HEK293 (cell line): ENCODE measurements around the gene CDHR1.

ENCODE experiments used
- CTCF ChIA-PET: fragments of 350-600 bp; formaldehyde crosslinking; extraction: SDS; loops from one replicate; lab custom pipeline; 2021; ENCODE audit warnings: antibody characterized with exemption; lab: Yijun Ruan, JAX
- POLR2A ChIA-PET: fragments of 300-600 bp; formaldehyde crosslinking; extraction: SDS; loops from one replicate; lab custom pipeline; 2020; ENCODE audit warnings: antibody characterized with exemption, inconsistent platforms; lab: Yijun Ruan, JAX
- H3K27ac ChIP-seq: fragments of 200-500 bp; sonication (Bioruptor generic); 2 replicates; pipeline ENCODE4 v1.5.1; 2014; ENCODE audit warnings: low read depth, low read length, control low read depth, inconsistent platforms; ENCODE audit errors: extremely low read depth
- H3K36me3 ChIP-seq, 2 experiments: fragments of 200-500 bp in 1 of 2; sonication (Bioruptor generic) in 1 of 2; 1 replicate in 1 of 2; 2 replicates in 1 of 2; pipeline ENCODE4 v1.5.1; 2014 to 2017; ENCODE audit warnings: inconsistent platforms in 2 of 2, low read length in 2 of 2; ENCODE audit not compliant: control insufficient read depth in 2 of 2, insufficient read depth in 1 of 2
- H3K4me1 ChIP-seq: fragments of 200-500 bp; sonication (Bioruptor generic); 2 replicates; pipeline ENCODE4 v1.5.1; 2014; ENCODE audit warnings: mild to moderate bottlenecking, low read length, inconsistent platforms; ENCODE audit not compliant: control insufficient read depth, insufficient read depth
- H3K4me3 ChIP-seq: 2 replicates; pipeline ENCODE4 v1.5.1; 2011; ENCODE audit warnings: low read depth, mild to moderate bottlenecking, control low read depth, low read length, moderate library complexity
- H3K9me3 ChIP-seq: fragments of 200-500 bp; sonication (Bioruptor generic); 2 replicates; pipeline ENCODE4 v1.5.1; 2014; ENCODE audit warnings: low read depth, low read length, inconsistent platforms; ENCODE audit not compliant: control insufficient read depth, insufficient read depth
- FEZF1 ChIP-seq: fragments of 450-650 bp; formaldehyde crosslinking; IDR thresholded peaks from 2 replicates; pipeline ENCODE4 v1.5.1; 2016; ENCODE audit warnings: missing biosample characterization, missing genetic modification characterization
- GLI2 ChIP-seq: fragments of 450-650 bp; formaldehyde crosslinking; IDR thresholded peaks from 2 replicates; pipeline ENCODE4; 2017; ENCODE audit warnings: missing biosample characterization, missing genetic modification characterization, low read depth, borderline replicate concordance
- HOXA7 ChIP-seq: sonication (generic); formaldehyde crosslinking; IDR thresholded peaks from 2 replicates; pipeline ENCODE4 v1.8.1; 2022; ENCODE audit warnings: missing genetic modification reagents, borderline replicate concordance
- HOXC10 ChIP-seq: sonication (generic); formaldehyde crosslinking; IDR thresholded peaks from 2 replicates; pipeline ENCODE4 v1.8.1; 2023; ENCODE audit warnings: mild to moderate bottlenecking, missing genetic modification reagents
- KLF7 ChIP-seq: fragments of 450-650 bp; formaldehyde crosslinking; IDR thresholded peaks from 2 replicates; pipeline ENCODE4 v1.5.1; 2016; ENCODE audit warnings: missing biosample characterization, missing genetic modification characterization, borderline replicate concordance
- PBX3 ChIP-seq: sonication (generic); formaldehyde crosslinking; IDR thresholded peaks from 2 replicates; pipeline ENCODE4 v1.8.1; 2022; ENCODE audit warnings: mild to moderate bottlenecking, moderate library complexity, missing genetic modification reagents
- PRDM1 ChIP-seq: fragments of 450-650 bp; formaldehyde crosslinking; IDR thresholded peaks from 2 replicates; pipeline ENCODE4; 2016; ENCODE audit warnings: missing biosample characterization, missing genetic modification characterization
- SALL2 ChIP-seq: fragments of 450-650 bp; formaldehyde crosslinking; IDR thresholded peaks from 2 replicates; pipeline ENCODE4 v1.5.0; 2017; ENCODE audit warnings: missing biosample characterization, mild to moderate bottlenecking, missing genetic modification characterization, borderline replicate concordance
- SETDB1 ChIP-seq: IDR thresholded peaks from one replicate; pipeline ENCODE4 v1.6.1; 2017; ENCODE audit warnings: mild to moderate bottlenecking, low read length, moderate library complexity, mixed read lengths; ENCODE audit not compliant: insufficient read length
- SP2 ChIP-seq: fragments of 450-650 bp; formaldehyde crosslinking; IDR thresholded peaks from 2 replicates; pipeline ENCODE4 v1.5.1; 2016; ENCODE audit warnings: missing biosample characterization, missing genetic modification characterization
- ZBTB17 ChIP-seq: fragments of 450-650 bp; formaldehyde crosslinking; IDR thresholded peaks from 2 replicates; pipeline ENCODE4 v1.5.1; 2016; ENCODE audit warnings: missing biosample characterization, missing genetic modification characterization
- ZIC2 ChIP-seq: fragments of 450-650 bp; formaldehyde crosslinking; IDR thresholded peaks from 2 replicates; pipeline ENCODE4 v1.5.1; 2016; ENCODE audit warnings: missing biosample characterization, missing genetic modification characterization
- ZNF169 ChIP-seq: fragments of 450-650 bp; formaldehyde crosslinking; IDR thresholded peaks from 2 replicates; pipeline ENCODE4 v1.5.1; 2016; ENCODE audit warnings: missing biosample characterization, missing genetic modification characterization
- ZNF221 ChIP-seq: fragments of 450-650 bp; formaldehyde crosslinking; IDR thresholded peaks from 2 replicates; pipeline ENCODE4 v1.5.1; 2017; ENCODE audit warnings: missing biosample characterization, missing genetic modification characterization, borderline replicate concordance
- ZNF248 ChIP-seq: fragments of 450-650 bp; formaldehyde crosslinking; IDR thresholded peaks from 2 replicates; pipeline ENCODE4 v1.5.1; 2017; ENCODE audit warnings: missing biosample characterization, missing genetic modification characterization
- ZNF266 ChIP-seq: fragments of 450-650 bp; formaldehyde crosslinking; IDR thresholded peaks from 2 replicates; pipeline ENCODE4 v1.5.1; 2016; ENCODE audit warnings: missing biosample characterization, missing genetic modification characterization, low read depth
- ZNF324 ChIP-seq: fragments of 450-650 bp; formaldehyde crosslinking; IDR thresholded peaks from 2 replicates; pipeline ENCODE4 v1.5.1; 2016; ENCODE audit warnings: missing biosample characterization, missing genetic modification characterization
- ZNF449 ChIP-seq: fragments of 450-650 bp; formaldehyde crosslinking; IDR thresholded peaks from 2 replicates; pipeline ENCODE4 v1.5.1; 2017; ENCODE audit warnings: missing biosample characterization, mild to moderate bottlenecking, missing genetic modification characterization, moderate library complexity
- ZNF518A ChIP-seq: fragments of 450-650 bp; formaldehyde crosslinking; conservative IDR thresholded peaks from 2 replicates; pipeline ENCODE4 v1.5.1; 2016; ENCODE audit warnings: low read depth, missing biosample characterization, missing genetic modification characterization
- ZNF544 ChIP-seq: fragments of 450-650 bp; formaldehyde crosslinking; IDR thresholded peaks from 2 replicates; pipeline ENCODE4 v1.5.0; 2017; ENCODE audit warnings: missing biosample characterization, missing genetic modification characterization
- ZNF626 ChIP-seq: fragments of 450-650 bp; sonication (Bioruptor Pico); formaldehyde crosslinking; IDR thresholded peaks from 2 replicates; pipeline ENCODE4 v1.5.1; 2018; ENCODE audit warnings: missing biosample characterization, missing genetic modification characterization, inconsistent platforms
- ZNF747 ChIP-seq: fragments of 450-650 bp; formaldehyde crosslinking; IDR thresholded peaks from 2 replicates; pipeline ENCODE4 v1.5.1; 2016; ENCODE audit warnings: missing biosample characterization, missing genetic modification characterization
- ZNF776 ChIP-seq: fragments of 450-650 bp; formaldehyde crosslinking; IDR thresholded peaks from 2 replicates; pipeline ENCODE4 v1.5.0; 2017; ENCODE audit warnings: missing biosample characterization, missing genetic modification characterization, borderline replicate concordance
- ZNF792 ChIP-seq: fragments of 450-650 bp; formaldehyde crosslinking; IDR thresholded peaks from 2 replicates; pipeline ENCODE4 v1.5.1; 2016; ENCODE audit warnings: missing biosample characterization, missing genetic modification characterization
- ZSCAN16 ChIP-seq: fragments of 450-650 bp; formaldehyde crosslinking; IDR thresholded peaks from 2 replicates; pipeline ENCODE4 v1.5.1; 2016; ENCODE audit warnings: missing biosample characterization, missing genetic modification characterization

The CDHR1 gene

GRCh38 chr10:84172467-84173356 lies 21.6 kb upstream of the CDHR1 start:
- Histone ChIP-seq H3K4me1 (no peaks in the 10 kb centered on the region), H3K4me3 (no peak overlapping the region), H3K27ac (no peak overlapping the region), H3K9me3 (no peaks in the 10 kb centered on the region), H3K36me3 (no peaks in the 10 kb centered on the region)
- TF ChIP-seq HOXC10 (CRISPR knock-in tag) = no peak
- TF ChIP-seq SETDB1 = no peak
- no peak for TF ChIP-seq ZIC2 (tag by site-specific recombination)
- no peak for TF ChIP-seq ZNF324
- TF ChIP-seq ZNF248 (tag by site-specific recombination) = no peak
- no peak for TF ChIP-seq ZNF449 (tag by site-specific recombination)
- no peak for TF ChIP-seq PRDM1 (tag by site-specific recombination)
- TF ChIP-seq ZNF518A = no peak
- TF ChIP-seq KLF7 (tag by site-specific recombination) = no peak
- no peak for TF ChIP-seq ZNF169 (tag by site-specific recombination)
- TF ChIP-seq PBX3 = no peak
- no peak for TF ChIP-seq SALL2 (tag by site-specific recombination)
- POLR2A ChIA-PET = no interaction called here
- CTCF ChIA-PET = no interaction called here

GRCh38 chr10:84173501-84173929 lies 20.8 kb upstream of the CDHR1 start, which contains the start of gene GPR15LG:
Gene GPR15LG (plus strand): TSS chr10:84173801. CDS start chr10:84173852, 51 bp downstream.
- ChIA-PET CTCF (interaction anchor here (0.5 to 0.7 kb wide), 2 partner anchors 24 to 83 kb away, joined by 3 read pairs; no protein-coding TSS in a partner anchor), POLR2A (no interaction called here)
- Histone ChIP-seq H3K27ac (no peak within 1 kb of the TSS), H3K9me3 (no peaks in the 10 kb centered on the region), H3K36me3 (no peaks in the 10 kb centered on the region), H3K4me1 (no peaks in the 10 kb centered on the region), H3K4me3 (no peak within 1 kb of the TSS)
- TF ChIP-seq ZNF266 (tag by site-specific recombination) = no peak
- no peak for TF ChIP-seq GLI2 (tag by site-specific recombination)
- TF ChIP-seq ZNF776 = no peak
- no peak for TF ChIP-seq ZNF324
- TF ChIP-seq FEZF1 = no peak
- no peak for TF ChIP-seq ZBTB17 (tag by site-specific recombination)
- no peak for TF ChIP-seq ZNF747
- no peak for TF ChIP-seq SP2 (tag by site-specific recombination)
- TF ChIP-seq HOXA7 = no peak
- TF ChIP-seq PRDM1 (tag by site-specific recombination) = no peak
- no peak for TF ChIP-seq ZNF792 (tag by site-specific recombination)
- TF ChIP-seq ZSCAN16 = no peak
- TF ChIP-seq ZIC2 (tag by site-specific recombination) = no peak
- TF ChIP-seq ZNF544 (tag by site-specific recombination) = no peak
- no peak for TF ChIP-seq ZNF626 (tag by site-specific recombination)
- no peak for TF ChIP-seq ZNF221 (tag by site-specific recombination)
